OCI-M2 (cell line): ENCODE measurements around the gene PRSS50.
"Not testable (repeated sequence)": the region's sequence is repeated elsewhere in the genome, so short reads cannot be mapped to it uniquely, and the experiment has no call there.

ENCODE experiments used
- DNase-seq: peaks from one replicate; lab custom pipeline; 2025; ENCODE audit not compliant: unreplicated experiment; lab: John Stamatoyannopoulos, UW

Gene PRSS50, protein sequence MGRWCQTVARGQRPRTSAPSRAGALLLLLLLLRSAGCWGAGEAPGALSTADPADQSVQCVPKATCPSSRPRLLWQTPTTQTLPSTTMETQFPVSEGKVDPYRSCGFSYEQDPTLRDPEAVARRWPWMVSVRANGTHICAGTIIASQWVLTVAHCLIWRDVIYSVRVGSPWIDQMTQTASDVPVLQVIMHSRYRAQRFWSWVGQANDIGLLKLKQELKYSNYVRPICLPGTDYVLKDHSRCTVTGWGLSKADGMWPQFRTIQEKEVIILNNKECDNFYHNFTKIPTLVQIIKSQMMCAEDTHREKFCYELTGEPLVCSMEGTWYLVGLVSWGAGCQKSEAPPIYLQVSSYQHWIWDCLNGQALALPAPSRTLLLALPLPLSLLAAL

DNA sequence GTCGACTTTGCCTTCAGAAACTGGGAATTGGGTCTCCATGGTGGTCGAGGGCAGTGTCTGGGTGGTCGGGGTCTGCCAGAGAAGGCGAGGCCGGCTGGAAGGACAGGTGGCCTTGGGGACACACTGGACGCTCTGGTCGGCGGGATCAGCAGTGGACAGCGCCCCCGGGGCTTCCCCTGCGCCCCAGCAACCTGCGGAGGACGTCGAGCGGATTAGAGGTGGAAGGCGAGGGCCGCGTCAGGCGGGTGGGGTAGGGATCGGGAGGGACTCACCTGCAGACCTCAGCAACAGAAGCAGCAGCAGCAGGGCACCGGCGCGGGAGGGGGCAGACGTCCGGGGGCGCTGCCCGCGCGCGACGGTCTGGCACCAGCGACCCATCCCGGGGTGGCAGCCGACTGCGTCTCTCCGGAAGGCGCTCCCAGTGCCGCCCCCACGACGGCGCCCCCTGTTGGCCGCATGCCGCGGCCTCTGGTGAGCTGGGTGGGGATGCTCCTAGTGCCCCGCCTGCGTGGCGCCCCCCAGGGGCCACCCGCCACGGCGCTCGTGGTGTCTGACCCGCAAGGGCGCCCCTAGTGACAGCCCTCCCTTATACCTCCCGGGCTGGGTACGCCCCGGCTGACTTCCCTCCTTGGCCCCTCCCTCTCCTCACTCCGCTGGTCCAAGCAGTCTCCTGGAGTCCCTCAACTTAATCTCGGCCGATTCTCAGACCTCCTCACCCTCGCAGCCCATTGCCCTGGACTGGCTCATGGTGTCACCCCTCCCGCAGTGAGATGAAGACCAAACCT is at the start of gene PRSS50:
Gene PRSS50, minus strand, starts transcription at position 423 of the 785 bp plus-strand sequence. Its CDS starts 45 bp downstream, at position 378.
- no peak for DNase-seq

DNA sequence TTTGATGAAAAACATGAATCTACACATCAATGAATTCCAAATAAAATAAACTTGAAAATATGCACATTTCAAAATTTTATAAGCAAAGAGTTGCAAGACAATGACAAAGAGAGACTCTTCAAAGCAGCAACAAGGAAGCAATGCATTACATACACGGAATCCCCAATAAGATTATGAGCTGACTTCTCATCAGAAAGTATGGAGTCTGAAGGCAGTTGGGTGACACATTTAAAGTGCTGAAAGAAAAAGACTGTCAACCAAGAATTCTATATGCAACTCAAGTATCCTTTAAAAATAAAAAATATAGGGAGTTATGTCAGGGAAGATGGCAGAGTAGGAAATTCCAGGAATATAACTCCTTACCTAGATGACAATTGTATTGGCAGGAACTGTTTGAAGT is 46.5 kb upstream of the PRSS50 start:
- no peak for DNase-seq

- DNase-seq, result no peak
Measured at GRCh38 chr3:46763178-46763577, 45.5 kb upstream of the PRSS50 start.

GRCh38 chr3:46759239-46760167 is 41.8 kb upstream of the PRSS50 start:
- no peak for DNase-seq

- no peak for DNase-seq
Measured at GRCh38 chr3:46756642-46757041, 39.0 kb upstream of the PRSS50 start.

DNA sequence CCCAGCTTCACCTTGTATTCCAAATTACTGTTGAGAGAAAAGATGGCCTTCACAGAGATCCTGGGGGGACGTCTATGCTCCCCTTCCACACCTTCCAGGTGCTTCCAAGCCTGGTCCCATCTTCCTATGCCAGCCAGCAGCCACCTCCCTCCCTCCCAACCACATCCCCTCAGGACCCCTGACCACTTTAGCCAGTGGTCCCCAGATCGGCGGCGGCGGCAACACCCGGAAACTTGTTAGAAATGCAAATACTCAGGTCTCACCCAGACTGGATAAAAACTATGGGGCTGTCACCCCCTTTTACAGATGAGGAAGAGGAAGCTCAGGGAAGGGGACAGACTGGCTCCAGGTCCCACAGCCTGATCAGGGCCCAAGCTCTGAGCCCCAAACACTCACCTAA is 38.0 kb upstream of the PRSS50 start:
- no peak for DNase-seq

DNA sequence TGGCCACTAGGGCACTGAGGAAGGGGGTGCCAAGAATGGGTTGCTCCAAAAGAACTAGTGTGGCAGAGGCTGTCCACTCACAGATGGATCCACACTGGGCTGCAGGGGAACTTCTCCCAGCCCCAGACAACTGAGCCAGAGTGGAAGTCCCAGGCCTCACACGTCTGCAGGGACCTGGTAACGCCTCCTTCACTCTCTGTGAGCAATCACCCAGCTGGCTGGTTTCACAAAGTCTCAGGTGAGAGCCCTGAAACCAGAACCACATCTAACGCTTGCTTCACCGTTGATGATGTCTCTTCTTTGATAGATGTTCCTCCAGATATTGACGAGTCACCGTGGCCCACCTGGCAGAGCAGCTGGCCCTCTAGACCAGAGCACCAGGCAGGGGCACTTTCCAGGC is 35.5 kb upstream of the PRSS50 start:
- not testable (repeated sequence) for DNase-seq

- no peak for DNase-seq
Measured at GRCh38 chr3:46750555-46751038, 32.9 kb upstream of the PRSS50 start.

GRCh38 chr3:46749129-46749528 is 31.5 kb upstream of the PRSS50 start:
- DNase-seq, result no peak

- DNase-seq, result no peak
Measured at GRCh38 chr3:46748170-46748569, 30.5 kb upstream of the PRSS50 start.

- no peak for DNase-seq
Measured at GRCh38 chr3:46746711-46747110, 29.0 kb upstream of the PRSS50 start.

DNA sequence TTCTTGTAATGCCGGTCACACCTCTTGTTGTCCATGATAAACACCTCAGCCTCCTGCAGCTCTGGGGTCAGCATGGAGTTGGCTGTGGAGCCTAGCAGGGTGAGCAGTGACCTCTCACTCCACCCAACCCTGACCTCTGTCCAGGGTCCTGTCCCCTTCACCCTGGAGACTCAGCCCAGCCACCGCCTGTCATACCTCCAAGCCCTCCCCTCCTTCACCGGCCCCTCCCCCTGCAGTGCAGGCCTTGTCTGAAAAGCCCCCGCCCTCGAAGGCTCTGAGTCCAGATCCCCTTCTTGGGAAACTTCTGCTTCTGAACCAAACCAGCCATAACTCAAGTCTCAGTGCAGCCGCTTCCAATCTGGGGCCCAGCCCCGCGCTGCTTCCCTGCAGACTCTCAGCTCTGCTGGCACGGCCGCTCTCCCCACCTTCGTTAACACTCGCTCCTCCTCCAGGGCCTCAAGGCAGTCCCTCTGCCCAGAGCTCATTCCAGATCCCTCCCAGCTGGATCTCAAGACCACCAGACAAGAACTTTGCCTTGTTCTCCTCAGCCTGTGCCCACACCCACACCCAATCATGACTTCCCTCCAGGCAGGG is 25.4 kb upstream of the PRSS50 start:
- DNase-seq, result no peak

GRCh38 chr3:46739565-46739964 is 21.9 kb upstream of the PRSS50 start:
- not testable (repeated sequence) for DNase-seq

- no peak for DNase-seq
Measured at GRCh38 chr3:46737329-46737731, 19.7 kb upstream of the PRSS50 start.

GRCh38 chr3:46736006-46736872 is 18.6 kb upstream of the PRSS50 start:
- DNase-seq, result no peak

DNA sequence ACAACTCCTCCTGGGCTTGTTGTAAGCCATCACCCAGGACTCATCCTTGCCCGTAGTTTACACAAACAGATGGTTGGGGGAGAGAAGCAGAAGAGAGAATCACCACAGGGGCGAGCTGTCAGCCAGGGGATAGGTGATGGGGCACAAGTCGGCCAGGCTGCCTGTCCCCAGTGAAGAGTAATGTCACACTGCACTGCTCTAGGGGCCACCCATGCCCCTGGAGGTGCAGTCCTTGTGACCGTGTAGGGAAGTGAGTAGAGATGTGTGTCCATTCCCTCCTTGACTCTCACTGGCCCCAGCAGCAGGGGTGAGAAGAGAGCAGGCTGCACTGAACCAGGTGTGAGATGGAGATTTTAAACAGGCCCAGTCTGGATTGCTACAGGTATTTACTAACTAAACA is 17.1 kb upstream of the PRSS50 start:
- no peak for DNase-seq

DNA sequence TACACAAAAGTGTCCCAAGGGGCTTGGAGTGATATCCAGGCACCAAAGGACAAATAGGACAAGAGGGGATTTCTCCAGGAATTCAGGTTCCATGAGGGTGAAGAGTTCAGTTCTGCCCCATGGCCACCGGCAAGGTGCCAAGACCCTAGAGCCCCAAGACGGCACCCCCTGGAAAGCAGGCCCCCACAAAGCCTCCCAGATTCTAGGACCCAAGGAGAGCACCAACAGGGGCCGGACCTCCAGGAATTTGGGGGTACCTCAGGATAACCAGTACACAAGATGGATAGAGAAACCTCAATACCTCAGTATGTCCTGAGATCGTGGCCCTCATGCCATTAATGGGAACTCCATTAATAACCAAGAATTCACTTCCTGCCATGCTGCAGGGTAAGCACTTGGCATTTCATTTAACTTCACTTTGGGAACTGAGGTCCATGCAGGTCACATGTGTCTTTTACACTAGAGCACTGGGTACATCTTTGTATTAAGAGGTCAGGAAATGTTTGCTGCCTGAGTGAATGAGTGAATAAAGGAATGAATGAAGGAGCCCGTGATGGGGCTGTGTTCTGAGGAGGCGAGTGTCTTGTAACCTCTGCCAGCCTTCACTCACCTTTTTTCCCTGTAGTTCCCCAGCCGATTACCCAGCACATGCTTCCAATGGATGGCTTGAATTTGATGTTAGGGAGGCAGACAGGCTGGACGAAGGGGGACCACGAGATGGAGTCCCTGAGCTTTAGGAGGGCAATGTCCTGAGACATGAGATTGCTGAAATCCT is 15.5 kb upstream of the PRSS50 start:
- DNase-seq, result no peak

DNA sequence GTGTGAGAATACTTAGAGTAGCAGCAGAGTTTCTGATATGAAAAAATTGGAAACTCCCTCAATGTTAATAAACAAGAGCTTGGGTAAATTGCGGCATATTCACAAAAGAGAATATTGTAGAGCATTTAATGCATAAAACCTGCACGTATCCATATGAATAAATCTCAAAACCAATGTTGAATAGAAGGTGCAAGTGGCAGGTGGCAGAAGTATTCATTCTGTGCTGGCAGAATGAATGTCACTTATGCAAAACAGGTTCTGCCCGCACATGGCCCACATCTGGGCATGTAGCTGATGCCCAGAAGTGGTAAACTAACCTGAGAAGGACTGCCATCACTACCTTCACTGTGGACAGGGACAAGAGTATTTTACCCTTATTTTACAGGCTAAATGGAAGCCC is 14.1 kb upstream of the PRSS50 start:
- DNase-seq, result no peak

GRCh38 chr3:46730819-46731218 is 13.2 kb upstream of the PRSS50 start:
- DNase-seq, result no peak
